Measurements from ENCODE around the gene CACUL1. TPM values are rescaled to one million over a fixed set of nuclear protein-coding genes. Genes with fewer than 3 reads are reported as not detected.

Gene CACUL1
- total and polyA plus RNA-seq, 2 of the 13 experiments (the other 11 are each of a cell fraction or from before 2014, with no cell fraction given), result 14.2 to 31.0 TPM

- peak; percentile 25 for TF ChIP-seq MAZ (IDR thresholded peaks at IDR 0.05; ENCODE audit: borderline replicate concordance, low read depth, low read length)
- TF ChIP-seq MAZ (CRISPR knock-in tag; IDR thresholded peaks at IDR 0.05; ENCODE audit: low read depth), result peak; percentile 80
- TF ChIP-seq PAWR (CRISPR knock-in tag; IDR thresholded peaks at IDR 0.05; ENCODE audit: borderline replicate concordance), result no peak
- TF ChIP-seq CHCHD3 (CRISPR knock-in tag; IDR thresholded peaks at IDR 0.05), result no peak
- TF ChIP-seq ARID2 (CRISPR knock-in tag; IDR thresholded peaks at IDR 0.05; ENCODE audit: borderline replicate concordance), result peak; percentile 95; the same call in 1 of the 2 replicates
- TF ChIP-seq, protein P1, sequence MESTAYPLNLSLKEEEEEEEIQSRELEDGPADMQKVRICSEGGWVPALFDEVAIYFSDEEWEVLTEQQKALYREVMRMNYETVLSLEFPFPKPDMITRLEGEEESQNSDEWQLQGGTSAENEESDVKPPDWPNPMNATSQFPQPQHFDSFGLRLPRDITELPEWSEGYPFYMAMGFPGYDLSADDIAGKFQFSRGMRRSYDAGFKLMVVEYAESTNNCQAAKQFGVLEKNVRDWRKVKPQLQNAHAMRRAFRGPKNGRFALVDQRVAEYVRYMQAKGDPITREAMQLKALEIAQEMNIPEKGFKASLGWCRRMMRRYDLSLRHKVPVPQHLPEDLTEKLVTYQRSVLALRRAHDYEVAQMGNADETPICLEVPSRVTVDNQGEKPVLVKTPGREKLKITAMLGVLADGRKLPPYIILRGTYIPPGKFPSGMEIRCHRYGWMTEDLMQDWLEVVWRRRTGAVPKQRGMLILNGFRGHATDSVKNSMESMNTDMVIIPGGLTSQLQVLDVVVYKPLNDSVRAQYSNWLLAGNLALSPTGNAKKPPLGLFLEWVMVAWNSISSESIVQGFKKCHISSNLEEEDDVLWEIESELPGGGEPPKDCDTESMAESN (CRISPR knock-in tag; conservative IDR thresholded peaks at IDR 0.05), result 0 out of 2 replicates have a peak, but pooled peaks have one; percentile 54
- peak; percentile 90 for TF ChIP-seq KDM5A (IDR thresholded peaks at IDR 0.05; ENCODE audit: borderline replicate concordance, low read length)
- no peak for TF ChIP-seq TIGD3 (CRISPR knock-in tag; IDR thresholded peaks at IDR 0.05; ENCODE audit: borderline replicate concordance)
- no peak; the same call in 1 of the 2 replicates for TF ChIP-seq ZNF430 (CRISPR knock-in tag; IDR thresholded peaks at IDR 0.05)
- no peak; the same call in 1 of the 2 replicates for TF ChIP-seq ZNF784 (CRISPR knock-in tag; IDR thresholded peaks at IDR 0.05; ENCODE audit: borderline replicate concordance)
- peak; percentile 24; the same call in 1 of the 2 replicates for TF ChIP-seq ZNF576 (CRISPR knock-in tag; IDR thresholded peaks at IDR 0.05)
- no peak for TF ChIP-seq NR1H2 (CRISPR knock-in tag; IDR thresholded peaks at IDR 0.05; ENCODE audit: borderline replicate concordance, low read depth)
- TF ChIP-seq JUND (CRISPR knock-in tag; IDR thresholded peaks at IDR 0.05), result peak; percentile 85
- peak; percentile 65 for TF ChIP-seq MEIS2 (CRISPR knock-in tag; IDR thresholded peaks at IDR 0.05)
- TF ChIP-seq PLSCR1 (CRISPR knock-in tag; IDR thresholded peaks at IDR 0.05; ENCODE audit: borderline replicate concordance), result no peak
- no peak for TF ChIP-seq ZNF224 (CRISPR knock-in tag; IDR thresholded peaks at IDR 0.05)
- no peak for TF ChIP-seq SIN3B (IDR thresholded peaks at IDR 0.05; ENCODE audit: low read length)
- 0 out of 2 replicates have a peak, but pooled peaks have one; percentile 86 for TF ChIP-seq ZNF563 (CRISPR knock-in tag; IDR thresholded peaks at IDR 0.05)
- TF ChIP-seq ZNF101 (CRISPR knock-in tag; IDR thresholded peaks at IDR 0.05; ENCODE audit: borderline replicate concordance, low read depth), result 0 out of 2 replicates have a peak, but pooled peaks have one; percentile 22
- TF ChIP-seq, protein P2, sequence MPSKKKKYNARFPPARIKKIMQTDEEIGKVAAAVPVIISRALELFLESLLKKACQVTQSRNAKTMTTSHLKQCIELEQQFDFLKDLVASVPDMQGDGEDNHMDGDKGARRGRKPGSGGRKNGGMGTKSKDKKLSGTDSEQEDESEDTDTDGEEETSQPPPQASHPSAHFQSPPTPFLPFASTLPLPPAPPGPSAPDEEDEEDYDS (CRISPR knock-in tag; IDR thresholded peaks at IDR 0.05), result peak; percentile 84
- no peak for TF ChIP-seq ZKSCAN5 (CRISPR knock-in tag; IDR thresholded peaks at IDR 0.05)
- no peak for TF ChIP-seq MLLT10 (CRISPR knock-in tag; IDR thresholded peaks at IDR 0.05)
Measured at GRCh38 chr10:118754556-118755423, at the start of gene CACUL1 (continued).

Measured in HepG2 (cell line).